Vagina (tissue), 2 donors: ENCODE measurements around the gene RIPOR3.

ENCODE experiments used
- POLR2A ChIP-seq, 2 donors: fragments of 450-650 bp; IDR thresholded peaks; one replicate each; pipeline ENCODE4 v1.6.1; 2017; ENCODE audit warnings: antibody characterized with exemption in 2 of 2, mild to moderate bottlenecking in 2 of 2, moderate library complexity in 2 of 2
- TF ChIP-seq, protein P1 (sequence below), 3 experiments: fragments of 450-650 bp in 2 of 3; fragments of 200-600 bp in 1 of 3; sonication (generic) in 1 of 3; IDR thresholded peaks; one replicate each; pipeline ENCODE4 v1.5.1; 2017 to 2019; ENCODE audit warnings: antibody characterized with exemption in 3 of 3, mild to moderate bottlenecking in 2 of 3, moderate library complexity in 2 of 3

GRCh38 chr20:50607850-50608749 is 83.2 kb downstream of the RIPOR3 start:
- TF ChIP-seq, protein P1, sequence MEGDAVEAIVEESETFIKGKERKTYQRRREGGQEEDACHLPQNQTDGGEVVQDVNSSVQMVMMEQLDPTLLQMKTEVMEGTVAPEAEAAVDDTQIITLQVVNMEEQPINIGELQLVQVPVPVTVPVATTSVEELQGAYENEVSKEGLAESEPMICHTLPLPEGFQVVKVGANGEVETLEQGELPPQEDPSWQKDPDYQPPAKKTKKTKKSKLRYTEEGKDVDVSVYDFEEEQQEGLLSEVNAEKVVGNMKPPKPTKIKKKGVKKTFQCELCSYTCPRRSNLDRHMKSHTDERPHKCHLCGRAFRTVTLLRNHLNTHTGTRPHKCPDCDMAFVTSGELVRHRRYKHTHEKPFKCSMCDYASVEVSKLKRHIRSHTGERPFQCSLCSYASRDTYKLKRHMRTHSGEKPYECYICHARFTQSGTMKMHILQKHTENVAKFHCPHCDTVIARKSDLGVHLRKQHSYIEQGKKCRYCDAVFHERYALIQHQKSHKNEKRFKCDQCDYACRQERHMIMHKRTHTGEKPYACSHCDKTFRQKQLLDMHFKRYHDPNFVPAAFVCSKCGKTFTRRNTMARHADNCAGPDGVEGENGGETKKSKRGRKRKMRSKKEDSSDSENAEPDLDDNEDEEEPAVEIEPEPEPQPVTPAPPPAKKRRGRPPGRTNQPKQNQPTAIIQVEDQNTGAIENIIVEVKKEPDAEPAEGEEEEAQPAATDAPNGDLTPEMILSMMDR (IDR thresholded peaks at IDR 0.05) = no peak
- no peak for TF ChIP-seq POLR2A (IDR thresholded peaks at IDR 0.05)
